T-cell (primary cell): ENCODE measurements around the gene CYP3A7. TPM values are rescaled to one million over a fixed set of nuclear protein-coding genes. Genes with fewer than 3 reads are reported as not detected.
"Not testable (repeated sequence)": the region's sequence is repeated elsewhere in the genome, so short reads cannot be mapped to it uniquely, and the experiment has no call there.

Experiments
- ATAC-seq, 4 experiments: fragments of 200-7000 bp in 3 of 4; fragments of 150-1000 bp in 1 of 4; cut with Tn5 transposase; replicated peaks in 1 of 4; 1 replicate in 3 of 4; 2 replicates in 1 of 4; pipeline ENCODE4 v1.10.0; 2021; ENCODE audit warnings: moderate library complexity in 3 of 4, mild to moderate bottlenecking in 2 of 4, moderate number of reproducible peaks in 1 of 4
- CTCF ChIA-PET, 2 donors: fragments of 300-600 bp; sonication (Branson Sonifier 250); formaldehyde crosslinking; loops; one replicate each; lab custom pipeline; 2022; ENCODE audit warnings: antibody characterized with exemption in 2 of 2; lab: Charles Lee
- POLR2A ChIA-PET, 2 donors: fragments of 300-600 bp; sonication (Branson Sonifier 250); formaldehyde crosslinking; loops; one replicate each; lab custom pipeline; 2022; ENCODE audit warnings: antibody characterized with exemption in 2 of 2; lab: Charles Lee
- DNase-seq, 35 experiments: peaks; one replicate each; pipeline versions ENCODE4 v3.0.0 to v3.0.0-alpha.2; 2013 to 2023
- H3K27ac ChIP-seq: one replicate; pipeline ENCODE4 v1.5.1; 2013; ENCODE audit warnings: low read length
- H3K27me3 ChIP-seq, 2 experiments: replicated peaks in 1 of 2; 1 replicate in 1 of 2; 2 replicates in 1 of 2; pipeline versions ENCODE4 v1.6.1 to v1.7.0; 2013; ENCODE audit warnings: low read length in 1 of 2, mixed read lengths in 1 of 2; ENCODE audit not compliant: control insufficient read depth in 2 of 2, insufficient read depth in 2 of 2; ENCODE audit errors: extremely low read depth in 1 of 2
- H3K36me3 ChIP-seq, 2 donors: 1 replicate in 1 of 2; 2 replicates in 1 of 2; pipeline versions ENCODE4 v1.6.1 to v1.7.0; 2013; ENCODE audit warnings: low read length in 1 of 2; ENCODE audit not compliant: control insufficient read depth in 2 of 2, insufficient read depth in 1 of 2; ENCODE audit errors: extremely low read depth in 1 of 2
- H3K4me1 ChIP-seq, 2 experiments: 1 replicate in 1 of 2; 2 replicates in 1 of 2; pipeline versions ENCODE4 v1.6.1 to v1.7.0; 2013; ENCODE audit warnings: low read length in 2 of 2, mixed read lengths in 1 of 2; ENCODE audit not compliant: insufficient read depth in 2 of 2, control insufficient read depth in 1 of 2; ENCODE audit errors: extremely low read depth in 1 of 2
- H3K4me3 ChIP-seq, 2 donors: 1 replicate in 1 of 2; 2 replicates in 1 of 2; pipeline versions ENCODE4 v1.5.1 to v1.7.0; 2013; ENCODE audit warnings: mild to moderate bottlenecking in 2 of 2, low read length in 1 of 2, moderate library complexity in 1 of 2; ENCODE audit not compliant: control insufficient read depth in 1 of 2; ENCODE audit errors: extremely low read depth in 1 of 2
- H3K9me3 ChIP-seq: 2 replicates; pipeline ENCODE4 v1.7.0; 2013
- H3K27ac Mint-ChIP-seq, 2 donors: one replicate each; pipeline ENCODE4 v1.8.0; 2020 to 2021; ENCODE audit warnings: mild to moderate bottlenecking in 2 of 2, mixed read lengths in 2 of 2
- H3K27me3 Mint-ChIP-seq, 2 donors: one replicate each; pipeline ENCODE4 v1.8.0; 2021 to 2022; ENCODE audit warnings: mixed read lengths in 2 of 2
- H3K36me3 Mint-ChIP-seq: one replicate; pipeline ENCODE4 v1.8.0; 2021; ENCODE audit warnings: mixed read lengths
- H3K4me1 Mint-ChIP-seq, 3 donors: one replicate each; pipeline ENCODE4 v1.8.0; 2020 to 2022; ENCODE audit warnings: mixed read lengths in 3 of 3, mild to moderate bottlenecking in 1 of 3
- H3K4me3 Mint-ChIP-seq, 3 donors: one replicate each; pipeline ENCODE4 v1.8.0; 2020 to 2022; ENCODE audit warnings: mild to moderate bottlenecking in 3 of 3, mixed read lengths in 3 of 3, moderate library complexity in 3 of 3
- H3K9me3 Mint-ChIP-seq, 3 donors: one replicate each; pipeline ENCODE4 v1.8.0; 2020 to 2022; ENCODE audit warnings: mixed read lengths in 3 of 3
- WGBS: methylation state at CpG from one replicate; pipeline ENCODE4 v1.1.5; 2013; ENCODE audit warnings: missing lambda C conversion rate; ENCODE audit not compliant: insufficient coverage; 5-methylcytosine and 5-hydroxymethylcytosine counted together
- total RNA-seq, 35 experiments: library from RNA in 6 of 35; stranded (reverse) in 6 of 35; fragments of 120-200 nt in 1 of 35; gene quantifications; one replicate each; pipeline versions ENCODE4 v1.2.1 to v1.2.4 and lab custom pipeline; 2013 to 2026

CYP3A7 gene
- total RNA-seq, 5 donors from 2014 or later (not counting 1 experiment from before 2014, with no cell fraction given): not detected

- no peaks in the 10 kb centered on the region for H3K36me3 ChIP-seq
- no peak overlapping the region for H3K4me3 ChIP-seq
- no peak overlapping the region for H3K27ac ChIP-seq
- ATAC-seq (no peak), DNase-seq (no peak)
- H3K27me3 Mint-ChIP-seq: peaks cover 4 to 6% of the 10 kb centered on the region in 2 donors
- no peaks in the 10 kb centered on the region for H3K4me1 ChIP-seq
- H3K36me3 Mint-ChIP-seq: no peaks in the 10 kb centered on the region
- no peak overlapping the region for H3K27ac Mint-ChIP-seq
- POLR2A ChIA-PET: no interaction called here
- CTCF ChIA-PET: no interaction called here
- H3K4me1 Mint-ChIP-seq: peaks cover 0 to 4% (median 0%) of the 10 kb centered on the region in 3 donors
- H3K4me3 Mint-ChIP-seq: no peak overlapping the region
- H3K9me3 Mint-ChIP-seq: no peaks in the 10 kb centered on the region
- WGBS: 63% methylated on average over 1 of the region's 3 CpGs
- H3K27me3 ChIP-seq: no peaks in the 10 kb centered on the region
- H3K9me3 ChIP-seq: no peaks in the 10 kb centered on the region
Observed at GRCh38 chr7:99764478-99764877, 29.5 kb upstream of the CYP3A7 start.

- Mint-ChIP-seq H3K27me3 (peaks cover 0 to 2% of the 10 kb centered on the region in 2 donors), H3K36me3 (no peaks in the 10 kb centered on the region), H3K4me3 (no peak overlapping the region), H3K9me3 (no peaks in the 10 kb centered on the region), H3K4me1 (peaks cover 0 to 4% (median 0%) of the 10 kb centered on the region in 3 donors), H3K27ac (no peak overlapping the region)
- no peaks in the 10 kb centered on the region for H3K36me3 ChIP-seq
- ChIA-PET POLR2A (no interaction called here), CTCF (no interaction called here)
- WGBS: no CpG with 5 or more reads among the region's 7 CpGs
- H3K4me3 ChIP-seq: no peak overlapping the region
- no peak overlapping the region for H3K27ac ChIP-seq
- ATAC-seq: no peak
- DNase-seq: no peak
- H3K27me3 ChIP-seq: no peaks in the 10 kb centered on the region
- H3K4me1 ChIP-seq: no peaks in the 10 kb centered on the region
- no peaks in the 10 kb centered on the region for H3K9me3 ChIP-seq
Observed at GRCh38 chr7:99762680-99763327, 27.8 kb upstream of the CYP3A7 start.

- Mint-ChIP-seq H3K27ac (no peak overlapping the region), H3K27me3 (peaks cover 0 to 9% of the 10 kb centered on the region in 2 donors), H3K4me1 (no peaks in the 10 kb centered on the region), H3K36me3 (peaks cover 3% of the 10 kb centered on the region), H3K9me3 (no peaks in the 10 kb centered on the region), H3K4me3 (no peak overlapping the region)
- ChIA-PET POLR2A (no interaction called here), CTCF (no interaction called here)
- peaks cover 0 to 6% of the 10 kb centered on the region in 2 experiments for H3K27me3 ChIP-seq
- H3K27ac ChIP-seq: no peak overlapping the region
- no peak overlapping the region for H3K4me3 ChIP-seq
- no peaks in the 10 kb centered on the region for H3K36me3 ChIP-seq
- ATAC-seq (no peak), DNase-seq (no peak)
- H3K9me3 ChIP-seq: no peaks in the 10 kb centered on the region
- no peaks in the 10 kb centered on the region for H3K4me1 ChIP-seq
- no CpG with 5 or more reads among the region's 1 CpG for WGBS
Observed at GRCh38 chr7:99755085-99755484, 20.1 kb upstream of the CYP3A7 start.

- ChIA-PET CTCF (no interaction called here), POLR2A (no interaction called here)
- Histone ChIP-seq H3K27ac (no peak overlapping the region), H3K4me3 (no peak overlapping the region), H3K9me3 (no peaks in the 10 kb centered on the region), H3K36me3 (no peaks in the 10 kb centered on the region), H3K27me3 (peaks cover 2 to 6% of the 10 kb centered on the region in 2 experiments), H3K4me1 (no peaks in the 10 kb centered on the region)
- Mint-ChIP-seq H3K27ac (no peak overlapping the region), H3K9me3 (no peaks in the 10 kb centered on the region), H3K4me1 (no peaks in the 10 kb centered on the region), H3K27me3 (peaks cover 0 to 9% of the 10 kb centered on the region in 2 donors), H3K4me3 (no peak overlapping the region), H3K36me3 (peaks cover 3% of the 10 kb centered on the region)
- 55% methylated on average over 2 of the region's 3 CpGs for WGBS
- DNase-seq: no peak
- ATAC-seq: no peak
Observed at GRCh38 chr7:99752356-99752755, 17.4 kb upstream of the CYP3A7 start.

GRCh38 chr7:99751322-99752052, 16.5 kb upstream of the CYP3A7 start:
- POLR2A ChIA-PET, H3K4me1 ChIP-seq, H3K9me3 Mint-ChIP-seq, CTCF ChIA-PET, H3K27ac Mint-ChIP-seq, DNase-seq, H3K36me3 Mint-ChIP-seq, H3K27me3 ChIP-seq, H3K4me1 Mint-ChIP-seq, H3K27ac ChIP-seq, ATAC-seq, H3K4me3 ChIP-seq, H3K36me3 ChIP-seq, H3K9me3 ChIP-seq, H3K4me3 Mint-ChIP-seq, H3K27me3 Mint-ChIP-seq: not testable (repeated sequence)
- no CpG with 5 or more reads among the region's 5 CpGs for WGBS

- 100% methylated on average over 1 of the region's 6 CpGs for WGBS
- Mint-ChIP-seq H3K4me3 (no peak overlapping the region), H3K36me3 (no peaks in the 10 kb centered on the region), H3K27me3 (peaks cover 0 to 13% of the 10 kb centered on the region in 2 donors), H3K4me1 (no peaks in the 10 kb centered on the region), H3K27ac (no peak overlapping the region), H3K9me3 (no peaks in the 10 kb centered on the region)
- CTCF ChIA-PET: no interaction called here
- DNase-seq (no peak), ATAC-seq (no peak)
- Histone ChIP-seq H3K27ac (no peak overlapping the region), H3K27me3 (peaks cover 2 to 3% of the 10 kb centered on the region in 2 experiments), H3K36me3 (no peaks in the 10 kb centered on the region), H3K9me3 (no peaks in the 10 kb centered on the region), H3K4me1 (no peaks in the 10 kb centered on the region), H3K4me3 (no peak overlapping the region)
- POLR2A ChIA-PET: no interaction called here
Observed at GRCh38 chr7:99748846-99749579, 14.0 kb upstream of the CYP3A7 start.
